Posterior cingulate gyrus (tissue), 11 donors: ENCODE results near the gene VGLL2.
A peak's percentile ranks its signal among the peaks of the same experiment; 100 is the strongest.
"Not testable (repeated sequence)": the region's sequence is repeated elsewhere in the genome, so short reads cannot be mapped to it uniquely, and the experiment has no call there.

Experiments
- DNase-seq, 10 donors: peaks; one replicate each; pipeline versions ENCODE4 v3.0.0 to v3.0.0-alpha.2; 2020 to 2021; ENCODE audit warnings: mixed read lengths in 3 of 10
- intact Hi-C: fragments of 100-400 bp; cut with DNase I; formaldehyde crosslinking; loops from one replicate; pipeline ENCODE4 v1.15.1; 2023

The VGLL2 gene, protein sequence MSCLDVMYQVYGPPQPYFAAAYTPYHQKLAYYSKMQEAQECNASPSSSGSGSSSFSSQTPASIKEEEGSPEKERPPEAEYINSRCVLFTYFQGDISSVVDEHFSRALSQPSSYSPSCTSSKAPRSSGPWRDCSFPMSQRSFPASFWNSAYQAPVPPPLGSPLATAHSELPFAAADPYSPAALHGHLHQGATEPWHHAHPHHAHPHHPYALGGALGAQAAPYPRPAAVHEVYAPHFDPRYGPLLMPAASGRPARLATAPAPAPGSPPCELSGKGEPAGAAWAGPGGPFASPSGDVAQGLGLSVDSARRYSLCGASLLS

DNA sequence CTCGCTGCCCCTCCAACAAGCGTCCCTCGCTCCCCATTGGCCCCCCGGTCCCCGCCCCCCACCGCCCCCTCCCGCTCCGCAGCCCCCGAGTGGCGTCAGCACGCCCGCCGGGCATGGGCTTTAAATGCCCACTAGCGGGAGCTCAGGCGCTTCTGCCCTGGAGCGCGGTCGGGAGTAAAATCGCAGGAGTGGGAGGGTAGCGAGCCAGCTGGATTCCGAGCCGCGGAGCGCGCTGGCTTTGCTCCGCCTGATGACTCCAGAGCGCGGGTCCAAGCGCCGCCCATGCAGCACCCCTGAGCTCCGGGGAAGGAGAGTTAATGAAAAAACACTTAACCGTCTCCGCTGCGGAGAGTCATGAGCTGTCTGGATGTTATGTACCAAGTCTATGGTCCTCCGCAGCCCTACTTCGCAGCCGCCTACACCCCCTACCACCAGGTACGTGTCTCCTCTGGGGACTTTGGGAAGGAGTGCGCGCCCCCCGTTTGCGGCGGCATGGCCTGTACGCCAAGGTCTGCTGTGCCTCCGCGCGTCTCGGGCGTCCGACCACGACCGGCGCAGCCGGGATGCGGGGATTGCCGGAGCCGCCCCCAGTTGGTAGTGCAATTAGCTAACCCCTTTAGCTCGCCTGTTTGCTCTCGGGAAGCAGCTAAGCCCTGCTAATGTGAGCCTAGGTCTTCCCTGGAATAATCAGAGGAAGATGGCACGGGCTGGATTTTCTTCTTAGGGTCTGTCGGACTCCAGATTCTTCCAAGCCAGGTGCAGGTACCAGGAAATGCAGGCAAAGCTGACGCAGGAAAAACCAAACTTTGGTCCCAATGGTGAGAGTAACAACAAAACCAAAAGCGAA, at the start of gene VGLL2:
TSS of gene VGLL2 (plus strand) at position 149 of the 847 bp plus-strand sequence. CDS start at position 355, 206 bp downstream.
- intact Hi-C loops: no loop called here
- DNase-seq: peak in 5 of 10 donors; percentile 14 to 83 (median 71)

DNA sequence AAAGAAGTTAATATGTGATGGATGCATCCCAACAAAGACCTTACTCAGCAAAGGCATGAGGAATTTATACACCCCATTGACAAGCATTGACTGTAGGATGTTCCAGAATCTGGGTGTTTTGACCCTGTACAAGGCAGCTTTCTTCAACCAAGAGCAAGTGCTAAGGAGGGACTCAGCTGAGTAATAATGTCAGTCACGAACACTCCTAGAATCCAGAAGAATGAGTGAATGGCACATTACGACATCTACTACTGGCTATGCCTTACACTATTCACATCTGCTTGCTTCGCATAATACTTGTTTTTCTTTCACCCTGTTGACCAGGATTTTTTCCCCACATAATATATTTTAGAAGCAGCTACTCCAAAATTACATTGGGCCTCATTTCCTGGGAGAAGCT, 42.5 kb upstream of the VGLL2 start:
- intact Hi-C loops: no loop called here
- DNase-seq: no peak

GRCh38 chr6:117226778-117227177, 38.6 kb upstream of the VGLL2 start:
- DNase-seq: no peak
- intact Hi-C loops: no loop called here

GRCh38 chr6:117227245-117227962, 38.0 kb upstream of the VGLL2 start:
- DNase-seq: no peak
- intact Hi-C loops: no loop called here

DNA sequence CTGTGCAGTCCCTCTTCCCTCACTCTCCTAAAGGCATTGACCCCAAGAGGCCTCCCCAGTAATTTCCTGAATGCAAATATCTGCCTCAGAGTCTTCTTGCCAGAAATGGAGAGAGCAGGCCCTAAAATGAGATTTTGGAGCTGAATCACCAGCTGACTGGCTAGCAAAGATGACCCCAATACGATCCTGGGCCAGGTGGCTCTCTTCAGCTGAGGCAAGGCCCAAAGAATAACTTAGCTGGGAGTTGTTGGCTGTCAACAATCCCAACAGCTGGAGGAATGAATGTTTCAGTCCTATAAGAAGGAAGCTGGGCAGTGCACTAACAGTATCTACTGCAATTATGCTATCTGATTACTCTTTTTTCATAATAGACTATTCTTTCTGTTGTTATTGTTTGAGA, 37.2 kb upstream of the VGLL2 start:
- DNase-seq: no peak
- intact Hi-C loops: no loop called here

GRCh38 chr6:117229870-117230269, 35.5 kb upstream of the VGLL2 start:
- intact Hi-C loops: no loop called here
- no peak for DNase-seq

DNA sequence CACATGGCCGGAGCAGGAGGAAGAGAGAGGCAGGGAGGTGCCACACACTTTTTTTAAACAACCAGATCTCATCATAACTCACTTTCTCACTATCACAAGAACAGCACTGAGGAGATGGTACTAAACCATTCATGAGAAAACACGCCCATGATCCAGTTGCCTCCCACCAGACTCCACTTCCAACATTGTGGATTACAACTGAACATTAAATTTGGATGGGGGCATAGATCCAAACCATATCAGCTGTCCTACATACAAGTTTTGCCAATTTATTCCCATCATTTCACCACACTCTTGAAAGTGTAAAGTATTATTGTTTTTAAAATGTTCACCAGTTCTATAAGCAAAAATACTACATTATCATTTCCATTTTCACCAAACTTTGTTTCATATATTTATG, 33.9 kb upstream of the VGLL2 start:
- no peak for DNase-seq
- intact Hi-C loops: no loop called here

DNA sequence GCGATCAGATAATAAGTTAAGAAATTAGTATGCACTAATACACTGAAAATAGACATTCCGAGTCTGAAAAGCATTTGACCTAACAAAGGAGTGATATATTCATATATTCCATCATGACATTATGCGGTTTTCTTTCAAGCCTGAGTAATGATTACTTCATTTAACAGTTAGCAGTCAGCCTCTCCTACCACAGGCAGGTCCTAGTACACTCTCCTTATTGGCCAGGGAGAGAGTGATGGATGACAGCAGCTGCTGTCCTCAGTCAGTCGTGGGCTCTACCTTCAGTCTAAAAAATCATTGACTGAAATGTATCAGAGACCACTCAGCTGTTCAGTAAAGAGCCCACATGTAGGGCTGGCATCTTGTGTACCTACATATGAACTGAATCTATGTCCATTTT, 33.2 kb upstream of the VGLL2 start:
- intact Hi-C loops: no loop called here
- no peak for DNase-seq

GRCh38 chr6:117233145-117233544, 32.2 kb upstream of the VGLL2 start:
- intact Hi-C loops: no loop called here
- DNase-seq: no peak

GRCh38 chr6:117237561-117237960, 27.8 kb upstream of the VGLL2 start:
- no peak for DNase-seq
- intact Hi-C loops: no loop called here

DNA sequence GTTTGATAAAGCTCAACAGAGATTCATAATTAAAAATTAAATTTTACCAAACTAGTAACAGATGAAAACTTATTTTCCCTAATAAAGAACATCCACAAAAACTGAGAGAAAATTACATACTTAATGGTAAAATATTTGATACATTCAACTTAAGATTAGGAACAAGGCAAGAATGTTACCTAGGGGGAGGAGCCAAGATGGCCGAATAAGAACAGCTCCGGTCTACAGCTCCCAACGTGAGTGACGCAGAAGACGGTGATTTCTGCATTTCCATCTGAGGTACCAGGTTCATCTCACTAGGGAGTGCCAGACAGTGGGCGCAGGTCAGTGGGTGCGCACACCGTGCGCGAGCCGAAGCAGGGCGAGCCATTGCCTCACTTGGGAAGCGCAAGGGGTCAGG, 20.8 kb upstream of the VGLL2 start:
- DNase-seq, intact Hi-C loops: not testable (repeated sequence)

DNA sequence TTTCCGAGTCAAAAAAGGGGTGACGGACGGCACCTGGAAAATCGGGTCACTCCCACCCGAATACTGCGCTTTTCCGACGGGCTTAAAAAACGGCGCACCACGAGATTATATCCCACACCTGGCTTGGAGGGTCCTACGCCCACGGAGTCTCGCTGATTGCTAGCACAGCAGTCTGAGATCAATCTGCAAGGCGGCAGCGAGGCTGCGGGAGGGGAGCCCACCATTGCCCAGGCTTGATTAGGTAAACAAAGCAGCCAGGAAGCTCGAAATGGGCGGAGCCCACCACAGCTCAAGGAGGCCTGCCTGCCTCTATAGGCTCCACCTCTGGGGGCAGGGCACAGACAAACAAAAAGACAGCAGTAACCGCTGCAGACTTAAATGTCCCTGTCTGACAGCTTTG, 20.4 kb upstream of the VGLL2 start:
- peak in 1 of 10 donors; percentile 39 for DNase-seq
- intact Hi-C loops: not testable (repeated sequence)

- intact Hi-C loops: no loop called here
- DNase-seq: no peak
Observed at GRCh38 chr6:117253785-117254184, 11.6 kb upstream of the VGLL2 start.

- intact Hi-C loops: no loop called here
- DNase-seq: no peak
Observed at GRCh38 chr6:117262799-117263198, 2.6 kb upstream of the VGLL2 start.

GRCh38 chr6:117263353-117263927, 1.9 kb upstream of the VGLL2 start:
- intact Hi-C loops: no loop called here
- peak in 2 of 10 donors; percentile 50 to 74 for DNase-seq

GRCh38 chr6:117264369-117264691, 1.0 kb upstream of the VGLL2 start:
- DNase-seq: no peak
- intact Hi-C loops: no loop called here

DNA sequence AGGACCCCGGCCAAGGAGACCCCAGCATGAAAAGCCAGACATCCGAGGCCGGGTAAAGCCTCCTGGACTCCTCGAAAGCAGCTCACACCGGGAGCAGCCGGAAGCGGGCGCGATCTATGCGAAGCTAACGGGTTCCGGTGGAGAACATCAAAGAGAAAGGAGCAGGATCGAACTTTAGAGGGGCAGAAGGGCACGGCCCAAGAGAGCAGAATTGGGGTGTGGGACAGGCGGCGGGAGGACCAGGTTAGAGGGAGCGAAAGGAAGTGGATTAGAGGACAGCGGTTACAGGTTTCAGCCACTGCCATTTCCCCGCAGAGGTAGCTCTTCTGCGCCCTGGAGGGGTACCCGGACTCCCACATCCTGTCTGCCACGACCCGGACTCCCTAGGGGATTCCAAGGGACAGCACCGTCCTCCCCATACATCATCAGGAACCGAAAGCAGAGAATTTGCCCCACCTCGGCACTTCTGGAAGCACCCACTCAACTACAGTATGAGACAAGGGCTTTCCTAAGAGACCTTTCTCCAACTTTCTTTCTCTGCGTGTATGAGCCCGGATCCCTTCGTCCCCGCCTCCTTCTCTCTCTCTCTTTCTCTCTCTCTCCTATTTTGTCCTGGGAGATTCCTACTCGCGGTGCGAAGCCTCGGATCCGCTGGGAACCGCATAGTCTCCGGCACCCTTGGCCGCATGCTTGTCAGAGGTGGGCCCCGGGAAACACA, 507 bp upstream of the VGLL2 start:
- intact Hi-C loops: no loop called here
- peak in 1 of 10 donors; percentile 45 for DNase-seq

DNA sequence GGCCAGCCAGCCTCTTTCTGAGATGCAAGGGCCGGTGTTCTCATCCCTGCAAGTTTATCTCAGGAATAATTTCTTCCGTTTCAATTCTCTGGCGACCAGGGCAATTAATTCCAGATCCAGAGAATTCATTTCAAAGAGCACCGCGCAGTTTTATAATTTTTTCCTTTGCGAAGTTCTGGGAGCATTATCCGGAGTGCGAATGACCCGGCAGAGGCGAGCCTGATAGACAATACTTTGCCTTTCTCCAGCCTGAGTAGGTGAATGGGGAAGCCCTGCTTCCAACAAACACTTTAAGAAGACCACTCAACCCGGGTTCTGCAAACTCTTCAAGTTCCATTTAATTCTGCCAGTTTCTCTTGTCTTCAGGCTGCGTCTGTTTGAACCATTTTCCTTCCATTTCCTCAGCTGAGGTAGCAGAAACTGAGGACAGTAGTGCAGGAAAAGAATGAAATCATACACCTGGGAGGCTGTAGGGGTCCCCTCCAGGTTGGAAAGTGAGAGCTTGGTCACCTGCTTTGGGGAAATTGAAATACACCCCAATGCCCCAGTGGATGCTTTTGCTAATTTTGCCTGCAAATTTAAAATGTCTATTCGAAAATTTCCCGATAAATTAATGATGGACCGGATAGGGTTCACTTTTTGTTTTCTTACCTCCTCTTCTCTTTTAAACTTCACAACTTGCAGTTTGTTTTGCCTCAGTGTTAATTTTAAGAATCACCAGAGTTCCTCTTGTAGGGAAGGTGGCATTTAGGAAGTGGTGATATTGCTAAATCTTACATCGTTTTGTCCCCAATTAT, 1.1 kb downstream of the VGLL2 start:
- DNase-seq: no peak
- intact Hi-C loops: no loop called here

DNA sequence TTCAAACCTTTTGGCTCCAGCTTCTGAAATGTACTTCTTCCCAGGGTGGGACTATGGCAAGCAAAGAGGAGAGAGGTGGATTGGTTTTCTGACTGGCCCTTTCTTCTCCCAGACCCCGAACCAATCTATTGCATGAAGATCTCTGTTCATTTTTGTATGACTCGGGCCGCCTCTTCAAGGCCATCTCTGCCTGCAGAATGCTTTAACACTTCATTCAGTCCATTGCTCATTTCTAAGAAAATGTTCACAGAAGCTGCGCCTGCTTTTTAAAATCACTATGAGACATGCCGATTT, 1.6 kb downstream of the VGLL2 start:
- intact Hi-C loops: no loop called here
- DNase-seq: no peak
